GM18868 (cell line): ENCODE measurements around the gene NRP1.
"Not testable (repeated sequence)": the region's sequence is repeated elsewhere in the genome, so short reads cannot be mapped to it uniquely, and the experiment has no call there.

Source experiments
- ATAC-seq: cut with Tn5 transposase; IDR thresholded peaks from one replicate; pipeline ENCODE4 v1.9.1; 2021; ENCODE audit warnings: mild to moderate bottlenecking, moderate library complexity; ENCODE audit not compliant: unreplicated experiment

Gene NRP1

DNA sequence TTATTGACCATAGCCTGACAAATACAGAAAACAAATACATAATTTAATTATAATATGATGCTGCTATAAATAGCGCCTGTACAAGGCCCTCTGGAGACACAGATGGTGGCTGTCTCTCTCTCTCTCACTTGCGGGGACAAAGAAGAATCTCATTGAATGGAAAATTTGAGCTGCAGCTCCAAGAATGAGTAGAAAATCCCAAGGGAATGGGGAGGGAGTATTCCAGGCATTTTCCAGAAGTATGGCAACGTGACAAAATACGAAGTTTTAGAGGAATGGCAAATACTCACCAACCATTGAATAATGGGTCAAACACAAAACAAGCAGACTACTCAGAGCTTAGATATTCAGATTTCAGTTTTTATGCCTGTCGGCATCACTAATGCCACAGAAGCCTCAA lies 179.9 kb downstream of the NRP1 start:
- ATAC-seq: no peak

- ATAC-seq: no peak
These were observed 180.5 kb downstream of the NRP1 start for GRCh38 chr10:33153968-33154327.

DNA sequence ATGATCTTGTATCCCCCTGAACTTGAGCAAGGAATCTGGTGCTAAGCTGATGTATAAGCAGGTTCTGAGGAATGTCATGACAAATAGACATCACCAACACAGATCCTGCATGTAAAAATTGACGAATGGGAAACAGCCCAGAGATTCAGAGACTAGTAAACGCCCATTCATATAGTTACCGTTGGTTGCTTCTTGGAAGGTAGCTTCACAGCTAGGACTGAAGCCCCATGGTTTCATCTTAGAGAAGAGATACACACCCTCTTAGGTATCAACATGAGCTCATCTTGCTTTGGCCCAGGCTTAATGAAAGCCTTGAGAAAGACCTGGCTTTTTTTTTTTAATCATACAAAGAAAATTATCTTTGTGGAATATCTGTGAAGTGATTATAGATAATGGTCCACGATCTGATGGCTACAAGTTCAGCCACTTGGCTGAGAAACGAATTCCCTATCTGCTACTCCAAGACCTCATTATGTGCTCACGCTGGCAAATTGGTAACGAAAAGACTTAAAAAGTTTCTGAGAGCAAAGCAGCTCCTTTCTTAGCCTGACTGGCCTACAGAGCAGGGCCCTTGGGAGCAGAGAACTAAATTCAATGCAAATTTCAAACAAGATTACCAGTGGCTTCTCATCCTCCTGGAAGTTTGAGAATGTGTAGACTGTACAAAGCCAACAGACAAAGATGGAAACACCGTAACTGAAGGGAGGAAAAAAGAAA lies 181.1 kb downstream of the NRP1 start:
- ATAC-seq: no peak

- ATAC-seq: no peak
These were observed 181.7 kb downstream of the NRP1 start for GRCh38 chr10:33152750-33153149.

- no peak for ATAC-seq
These were observed 182.3 kb downstream of the NRP1 start for GRCh38 chr10:33152146-33152545.

DNA sequence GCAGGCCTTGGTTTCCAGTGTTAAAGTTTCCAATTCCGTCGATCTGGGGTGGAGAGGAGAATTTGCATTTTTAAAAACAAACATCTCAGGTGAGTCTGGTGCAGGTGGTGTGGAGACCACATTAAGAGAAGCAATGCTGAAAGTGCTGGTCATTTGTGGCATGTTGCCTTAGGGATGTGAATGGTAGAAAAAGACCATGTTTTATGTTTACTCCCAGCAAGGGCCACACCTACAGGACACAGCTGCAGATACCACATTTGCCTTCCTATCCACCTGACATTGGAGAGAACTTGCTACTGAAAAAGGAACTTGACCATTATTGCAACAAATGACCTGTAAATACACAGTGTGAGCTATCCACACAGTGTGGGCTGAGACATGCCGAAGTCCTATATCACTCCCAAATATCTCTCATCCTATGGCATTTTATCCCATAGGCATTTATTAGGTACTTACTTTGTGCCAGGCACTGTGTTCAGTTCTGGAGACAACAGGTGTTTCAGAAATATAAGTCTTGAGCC lies 183.1 kb downstream of the NRP1 start:
- no peak for ATAC-seq

GRCh38 chr10:33150889-33151288 lies 183.6 kb downstream of the NRP1 start:
- ATAC-seq: no peak

GRCh38 chr10:33150146-33150545 lies 184.3 kb downstream of the NRP1 start:
- ATAC-seq: no peak

DNA sequence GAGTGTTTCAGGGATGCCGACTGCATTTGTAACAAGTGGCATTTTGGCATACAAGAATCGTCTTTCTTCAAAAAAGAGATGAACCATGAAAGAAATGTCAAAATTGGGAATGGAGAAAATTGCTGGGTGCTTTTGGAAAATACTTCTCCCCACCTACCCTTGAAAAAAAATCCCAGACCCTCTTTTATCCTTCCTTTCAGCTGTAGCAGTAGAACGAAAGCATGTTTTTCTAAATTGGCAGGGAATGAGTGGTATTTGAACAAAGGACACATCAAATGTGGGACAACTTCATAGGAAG lies 187.5 kb downstream of the NRP1 start:
- no peak for ATAC-seq

- no peak for ATAC-seq
These were observed 188.1 kb downstream of the NRP1 start for GRCh38 chr10:33146189-33147012.

GRCh38 chr10:33145451-33146188 lies 188.8 kb downstream of the NRP1 start:
- ATAC-seq: no peak

GRCh38 chr10:33143160-33143728 lies 191.2 kb downstream of the NRP1 start:
- peak; percentile 88 for ATAC-seq

DNA sequence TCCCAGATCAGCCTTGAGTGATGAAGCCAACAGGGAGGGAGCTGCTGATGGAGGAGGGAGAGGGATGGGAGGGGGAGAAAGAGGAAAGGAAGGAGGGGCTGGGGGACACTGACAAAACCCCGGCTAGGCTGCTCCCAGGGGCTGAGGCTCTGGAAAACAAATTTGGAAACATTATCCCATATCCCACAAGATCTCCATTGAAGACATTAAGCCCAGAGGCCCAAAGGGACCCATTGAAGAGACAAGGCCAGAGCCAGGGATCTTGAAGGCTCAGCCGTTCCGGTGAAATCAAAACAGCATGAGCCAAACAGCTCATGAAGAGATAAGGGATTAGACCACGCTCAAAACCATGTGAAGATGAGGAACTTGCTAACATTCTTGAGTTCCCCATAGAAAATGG lies 192.2 kb downstream of the NRP1 start:
- ATAC-seq: no peak

DNA sequence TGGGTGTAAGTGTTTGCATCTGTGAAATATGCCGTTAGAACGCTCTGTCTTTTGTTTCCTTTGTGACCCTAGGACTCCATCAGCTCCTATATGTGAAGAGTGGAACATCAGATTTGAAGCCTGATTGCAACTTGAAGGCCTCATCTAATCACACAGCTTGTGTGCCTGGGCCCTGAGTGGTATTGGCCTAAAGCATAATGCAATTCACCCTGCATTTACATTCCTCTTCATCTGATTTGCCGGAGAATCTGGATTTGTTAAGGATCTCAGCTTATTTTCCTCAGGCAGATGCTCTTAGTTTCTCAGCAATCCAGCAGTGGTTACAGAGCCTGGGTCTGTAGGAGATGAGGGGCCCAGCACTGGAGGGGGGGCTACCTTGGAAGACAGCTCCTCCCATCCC lies 193.2 kb downstream of the NRP1 start:
- no peak for ATAC-seq

- ATAC-seq: no peak
These were observed 195.3 kb downstream of the NRP1 start for GRCh38 chr10:33139181-33139646.

GRCh38 chr10:33138686-33139085 lies 195.8 kb downstream of the NRP1 start:
- ATAC-seq: not testable (repeated sequence)

- ATAC-seq: no peak
These were observed 197.0 kb downstream of the NRP1 start for GRCh38 chr10:33137356-33138005.

DNA sequence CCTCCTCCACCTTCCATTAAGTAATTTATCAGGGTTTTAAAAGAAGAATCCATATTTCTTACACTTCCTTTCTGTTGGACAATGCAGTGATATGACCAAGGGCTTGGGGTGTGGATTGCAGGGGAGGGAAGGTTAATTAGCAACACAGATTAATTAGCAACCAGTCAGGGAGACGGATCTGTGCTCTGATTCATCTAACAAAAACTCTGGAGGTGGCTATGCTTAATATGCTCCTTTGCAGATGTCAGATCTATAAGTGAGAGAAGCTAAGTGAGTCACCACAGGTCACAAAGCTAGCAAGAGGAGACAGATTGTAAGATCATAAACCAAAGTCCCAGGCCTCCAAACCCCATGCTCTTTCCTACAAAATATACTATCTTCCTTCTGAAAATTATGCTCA lies 197.7 kb downstream of the NRP1 start:
- peak; percentile 32 for ATAC-seq

- peak; percentile 66 for ATAC-seq
These were observed 198.2 kb downstream of the NRP1 start for GRCh38 chr10:33136271-33136670.

DNA sequence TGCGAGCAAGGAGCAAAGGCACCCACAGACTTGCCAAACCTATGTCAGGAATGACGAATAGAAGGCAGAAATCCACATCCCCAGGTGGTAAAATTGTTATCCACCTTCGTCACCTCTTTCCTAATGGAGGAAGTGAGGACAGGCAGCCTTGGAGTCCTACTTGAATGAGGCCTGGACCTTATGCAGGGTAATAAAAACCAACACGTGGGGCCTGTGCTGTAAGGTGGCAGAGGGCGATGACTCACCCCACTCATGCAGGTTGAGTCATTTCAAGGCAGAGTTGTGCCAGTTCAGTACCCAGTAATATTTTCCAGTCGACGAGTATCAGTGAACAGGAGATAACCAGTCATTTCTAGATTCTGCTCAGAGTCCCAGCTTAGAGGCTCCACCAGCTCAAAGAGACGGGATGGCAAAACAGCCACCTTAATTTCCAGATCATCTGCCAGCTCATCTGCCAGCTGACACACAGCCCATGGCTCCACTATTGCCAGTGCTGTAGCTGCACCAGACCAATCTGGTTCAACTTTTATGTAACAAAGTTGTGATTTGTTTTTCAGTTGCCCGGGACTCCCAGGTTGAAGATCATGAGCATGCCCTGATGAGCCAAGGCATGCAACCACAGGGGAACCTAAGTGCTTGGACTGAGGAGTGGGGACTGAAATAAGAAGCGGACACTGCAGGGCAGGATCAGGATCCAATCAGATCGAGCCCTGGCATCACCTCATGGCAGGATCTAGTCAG lies 200.3 kb downstream of the NRP1 start:
- ATAC-seq: peak; percentile 74
